ENCODE results near the gene PIGP. TPM values are rescaled to one million over a fixed set of nuclear protein-coding genes. Genes with fewer than 3 reads are reported as not detected.

Gene PIGP
- total RNA-seq, 4 donors from 2014 or later, result 13.9 to 32.1 (median 19.5) TPM

GRCh38 chr21:37065561-37066177, 7.2 kb downstream of the PIGP start:
- ATAC-seq (ENCODE audit: low FRiP score) (no peak), DNase-seq (ENCODE audit: low spot score) (no peak)
- no peak for TF ChIP-seq CTCF (IDR thresholded peaks at IDR 0.05)

- ATAC-seq (ENCODE audit: low FRiP score) (no peak), DNase-seq (ENCODE audit: low spot score) (no peak)
- TF ChIP-seq CTCF (IDR thresholded peaks at IDR 0.05), result no peak
Measured at GRCh38 chr21:37064841-37065240, 8.0 kb downstream of the PIGP start.

- TF ChIP-seq CTCF (IDR thresholded peaks at IDR 0.05), result no peak
- ATAC-seq (ENCODE audit: low FRiP score), result no peak
- no peak for DNase-seq (ENCODE audit: low spot score)
Measured at GRCh38 chr21:37063433-37063832, 9.4 kb downstream of the PIGP start.

- ATAC-seq (ENCODE audit: low FRiP score) (no peak), DNase-seq (ENCODE audit: low spot score) (no peak)
- no peak for TF ChIP-seq CTCF (IDR thresholded peaks at IDR 0.05)
Measured at GRCh38 chr21:37062593-37062935, 10.3 kb downstream of the PIGP start.

- no peak for TF ChIP-seq CTCF (IDR thresholded peaks at IDR 0.05)
- DNase-seq (ENCODE audit: low spot score) (no peak), ATAC-seq (ENCODE audit: low FRiP score) (no peak)
Measured at GRCh38 chr21:37061926-37062592, 10.8 kb downstream of the PIGP start.

- TF ChIP-seq CTCF (IDR thresholded peaks at IDR 0.05), result no peak
- ATAC-seq (ENCODE audit: low FRiP score) (peak; percentile 52), DNase-seq (ENCODE audit: low spot score) (no peak)
Measured at GRCh38 chr21:37060296-37060695, 12.6 kb downstream of the PIGP start.

- ATAC-seq (ENCODE audit: low FRiP score) (no peak), DNase-seq (ENCODE audit: low spot score) (no peak)
- no peak for TF ChIP-seq CTCF (IDR thresholded peaks at IDR 0.05)
Measured at GRCh38 chr21:37059181-37059580, 13.7 kb downstream of the PIGP start.

All from omental fat pad (tissue), 4 donors.